Measurements from ENCODE around the gene RFWD3. TPM values are rescaled to one million over a fixed set of nuclear protein-coding genes. Genes with fewer than 3 reads are reported as not detected.
A peak's percentile ranks its signal among the peaks of the same experiment; 100 is the strongest.

RFWD3 gene
- total and polyA plus RNA-seq, 2 of the 8 experiments (the other 6 are each of a cell fraction or from before 2014, with no cell fraction given): 67.1 to 114 TPM

- H3K4ac ChIP-seq (replicated peaks; ENCODE audit: insufficient read length, low read depth, low read length): no peak overlapping the region
- peak overlapping the region; percentile 16 for H3K56ac ChIP-seq (replicated peaks; ENCODE audit: insufficient read length, low read depth, low read length)
- 18% methylated on average over 14 of the region's 14 CpGs; no CpG with 5 or more reads in 1 of the 2 experiments for WGBS, 2 experiments (ENCODE audit: extremely low coverage in 1 of 2, insufficient coverage in 1 of 2, insufficient read length in 1 of 2, insufficient replicate concordance in 2 of 2, low coverage in 1 of 2, low lambda C conversion rate in 2 of 2, missing lambda C conversion rate in 1 of 2)
- no peaks in the 10 kb centered on the region; the same call in 1 of the 2 replicates for H3K79me1 ChIP-seq (ENCODE audit: low read depth, low read length)
- H3K9ac ChIP-seq (replicated peaks in 1 of 4; ENCODE audit: extremely low read depth in 1 of 4, low read depth in 3 of 4, low read length in 3 of 4): peak overlapping the region; percentile 37 to 96 (median 91)
- TF ChIP-seq YY1 (IDR thresholded peaks at IDR 0.05; ENCODE audit: low read depth, low read length) (peak; percentile 88; the same call in 1 of the 2 replicates), CEBPB (IDR thresholded peaks at IDR 0.05; ENCODE audit: low read depth, low read length) (peak; percentile 22; the same call in 1 of the 2 replicates), POLR2AphosphoS5 (IDR thresholded peaks at IDR 0.05; ENCODE audit: low read depth, low read length) (no peak; the same call in none of the 2 replicates), RXRA (IDR thresholded peaks at IDR 0.05; ENCODE audit: insufficient read depth, low read depth, low read length) (no peak), SIX5 (IDR thresholded peaks at IDR 0.05; ENCODE audit: low read depth, low read length) (peak; percentile 48), ASH2L (IDR thresholded peaks at IDR 0.05; ENCODE audit: low read length) (peak; percentile 41)
- H4K5ac ChIP-seq (ENCODE audit: insufficient read length, low read depth, low read length): peak overlapping the region; percentile 20
- peak overlapping the region; percentile 31 for H2BK120ac ChIP-seq (replicated peaks; ENCODE audit: low read depth, low read length)
- H3K4me2 ChIP-seq (ENCODE audit: insufficient read depth in 1 of 2, low read depth in 2 of 2, low read length in 2 of 2): peak overlapping the region; percentile 84 to 87
- peak overlapping the region; percentile 54; the same call in 1 of the 2 replicates for H2AFZ ChIP-seq (ENCODE audit: low read length)
- H3K14ac ChIP-seq (ENCODE audit: insufficient read length): no peak overlapping the region
- no peak for FAIRE-seq
- H2BK15ac ChIP-seq (ENCODE audit: low read length): no peak overlapping the region
- H3K4me3 ChIP-seq (ENCODE audit: extremely low read depth in 1 of 4, insufficient read depth in 2 of 4, low read depth in 3 of 4, low read length in 4 of 4): peak overlapping the region; percentile 71 to 92 (median 89)
- peaks cover 25 to 41% of the 10 kb centered on the region in 2 experiments for H3K79me2 ChIP-seq (ENCODE audit: control insufficient read depth in 1 of 2, insufficient read depth in 2 of 2, low read length in 2 of 2)
- H2AK5ac ChIP-seq (ENCODE audit: low read depth, low read length): no peak overlapping the region
- no peak overlapping the region for H4K91ac ChIP-seq (replicated peaks; ENCODE audit: insufficient read length, low read length)
- peak overlapping the region; percentile 85; the same call in 1 of the 2 replicates for H3K27ac ChIP-seq (ENCODE audit: low read depth, low read length)
- H2BK20ac ChIP-seq (ENCODE audit: low read length): no peak overlapping the region
- peaks cover 0 to 7% of the 10 kb centered on the region in 2 experiments for H4K20me1 ChIP-seq (replicated peaks in 1 of 2; ENCODE audit: control insufficient read depth in 1 of 2, insufficient read depth in 2 of 2, low read length in 2 of 2)
- no peaks in the 10 kb centered on the region for H3K27me3 ChIP-seq (replicated peaks in 1 of 4; ENCODE audit: control insufficient read depth in 3 of 4, extremely low read depth in 1 of 4, insufficient read depth in 3 of 4, low read length in 3 of 4)
- H3K9me3 ChIP-seq (ENCODE audit: insufficient read depth in 2 of 2, low read depth in 1 of 2, low read length in 1 of 2): no peaks in the 10 kb centered on the region
- H2BK12ac ChIP-seq (ENCODE audit: low read depth, low read length): no peak overlapping the region; the same call in 1 of the 2 replicates
- no peak overlapping the region for H3K23ac ChIP-seq (ENCODE audit: insufficient read length)
- ChIA-PET POLR2A (ENCODE audit: partially characterized antibody) (interaction anchor here (0.8 to 4.6 kb wide), 19 partner anchors 9 to 310 kb away, joined by 3 to 27 read pairs (median 4); partner anchors contain the start of gene RFWD3), CTCF (ENCODE audit: partially characterized antibody) (interaction anchor here (1.4 to 1.8 kb wide), 3 partner anchors 15 to 255 kb away, joined by 5 to 8 read pairs (median 6); no protein-coding TSS in a partner anchor)
- 0 out of 2 replicates have a peak overlapping the region, but pooled peaks have one; percentile 8 for H2BK5ac ChIP-seq (ENCODE audit: low read depth, low read length)
- H3K36me3 ChIP-seq (ENCODE audit: control insufficient read depth in 2 of 4, insufficient read depth in 4 of 4, low read length in 3 of 4): no peaks in the 10 kb centered on the region
- peaks cover 4% of the 10 kb centered on the region for H3K23me2 ChIP-seq (ENCODE audit: low read depth, low read length)
- H4K8ac ChIP-seq (ENCODE audit: extremely low read depth, insufficient read depth, low read length): no peak overlapping the region
- peaks cover 2 to 7% (median 6%) of the 10 kb centered on the region in 4 experiments; a peak in 5 of 7 replicates for H3K4me1 ChIP-seq (replicated peaks in 1 of 4; ENCODE audit: control insufficient read depth in 3 of 4, insufficient read depth in 4 of 4, low read length in 3 of 4)
- DNase-seq (ENCODE audit: low read depth in 1 of 2, low spot score in 2 of 2): peak in 1 of 2 experiments; percentile 23
- peak overlapping the region; percentile 79 for H3K18ac ChIP-seq (ENCODE audit: extremely low read depth, low read length)
These were observed 59.2 kb downstream of the RFWD3 start for GRCh38 chr16:74607310-74607961.

All from H1 (cell line).